ENCODE measurements around the gene OBI1.

OBI1 gene

DNA sequence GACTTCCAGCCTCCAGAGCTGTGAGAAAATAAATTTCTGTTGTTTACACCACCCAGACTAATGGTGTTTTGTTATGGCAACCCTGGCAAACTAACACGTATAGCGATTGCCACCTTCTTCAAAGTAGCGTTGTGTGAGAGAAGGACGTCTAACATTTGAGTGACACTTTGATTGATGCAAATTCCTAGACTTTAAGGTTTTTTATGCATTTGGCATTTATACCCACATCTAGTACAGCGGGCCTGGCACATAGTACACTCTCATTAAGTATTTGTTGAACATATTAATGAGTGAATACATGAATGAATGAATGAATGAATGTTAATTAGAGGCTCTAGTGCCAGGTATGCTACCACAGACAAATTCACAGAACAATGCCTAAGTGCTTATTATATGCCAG lies 92.3 kb downstream of the OBI1 start:
- Histone ChIP-seq H3K36me3 (ENCODE audit: control insufficient read depth, low read length) (no peaks in the 10 kb centered on the region), H3K27me3 (ENCODE audit: control insufficient read depth, low read length) (peaks cover 3% of the 10 kb centered on the region; the same call in 1 of the 2 replicates), H3K4me1 (ENCODE audit: control insufficient read depth, low read length) (no peaks in the 10 kb centered on the region), H3K4me3 (ENCODE audit: low read length) (no peak overlapping the region), H3K4me2 (ENCODE audit: low read length) (no peak overlapping the region), H3K79me2 (ENCODE audit: control insufficient read depth, low read length) (no peaks in the 10 kb centered on the region), H3K9me3 (ENCODE audit: control insufficient read depth, insufficient read depth, low read length) (no peaks in the 10 kb centered on the region), H3K9me2 (replicated peaks; ENCODE audit: control insufficient read depth, low read length) (no peaks in the 10 kb centered on the region), H3F3A (ENCODE audit: control insufficient read depth, insufficient read depth) (no peaks in the 10 kb centered on the region), H3K27ac (ENCODE audit: low read depth, low read length) (no peak overlapping the region), H4K20me1 (ENCODE audit: control insufficient read depth, insufficient read depth, low read depth, low read length) (no peaks in the 10 kb centered on the region)
- TF ChIP-seq, protein P1, sequence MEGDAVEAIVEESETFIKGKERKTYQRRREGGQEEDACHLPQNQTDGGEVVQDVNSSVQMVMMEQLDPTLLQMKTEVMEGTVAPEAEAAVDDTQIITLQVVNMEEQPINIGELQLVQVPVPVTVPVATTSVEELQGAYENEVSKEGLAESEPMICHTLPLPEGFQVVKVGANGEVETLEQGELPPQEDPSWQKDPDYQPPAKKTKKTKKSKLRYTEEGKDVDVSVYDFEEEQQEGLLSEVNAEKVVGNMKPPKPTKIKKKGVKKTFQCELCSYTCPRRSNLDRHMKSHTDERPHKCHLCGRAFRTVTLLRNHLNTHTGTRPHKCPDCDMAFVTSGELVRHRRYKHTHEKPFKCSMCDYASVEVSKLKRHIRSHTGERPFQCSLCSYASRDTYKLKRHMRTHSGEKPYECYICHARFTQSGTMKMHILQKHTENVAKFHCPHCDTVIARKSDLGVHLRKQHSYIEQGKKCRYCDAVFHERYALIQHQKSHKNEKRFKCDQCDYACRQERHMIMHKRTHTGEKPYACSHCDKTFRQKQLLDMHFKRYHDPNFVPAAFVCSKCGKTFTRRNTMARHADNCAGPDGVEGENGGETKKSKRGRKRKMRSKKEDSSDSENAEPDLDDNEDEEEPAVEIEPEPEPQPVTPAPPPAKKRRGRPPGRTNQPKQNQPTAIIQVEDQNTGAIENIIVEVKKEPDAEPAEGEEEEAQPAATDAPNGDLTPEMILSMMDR (IDR thresholded peaks at IDR 0.05; ENCODE audit: low read depth, low read length, poor library complexity, severe bottlenecking): no peak
- no peak for TF ChIP-seq EZH2phosphoT487 (IDR thresholded peaks at IDR 0.05; ENCODE audit: borderline replicate concordance, low read length)

All from DOHH2 (cell line).